ENCODE data around the gene RANBP3L. TPM values are rescaled to one million over a fixed set of nuclear protein-coding genes. Genes with fewer than 3 reads are reported as not detected.
"Not testable (repeated sequence)": the region's sequence is repeated elsewhere in the genome, so short reads cannot be mapped to it uniquely, and the experiment has no call there.

Gene RANBP3L
- total and polyA plus RNA-seq, 9 of the 15 experiments (the other 6 are each of a cell fraction or from before 2014, with no cell fraction given) = 0.01 to 0.06 TPM; not detected in 7

DNA sequence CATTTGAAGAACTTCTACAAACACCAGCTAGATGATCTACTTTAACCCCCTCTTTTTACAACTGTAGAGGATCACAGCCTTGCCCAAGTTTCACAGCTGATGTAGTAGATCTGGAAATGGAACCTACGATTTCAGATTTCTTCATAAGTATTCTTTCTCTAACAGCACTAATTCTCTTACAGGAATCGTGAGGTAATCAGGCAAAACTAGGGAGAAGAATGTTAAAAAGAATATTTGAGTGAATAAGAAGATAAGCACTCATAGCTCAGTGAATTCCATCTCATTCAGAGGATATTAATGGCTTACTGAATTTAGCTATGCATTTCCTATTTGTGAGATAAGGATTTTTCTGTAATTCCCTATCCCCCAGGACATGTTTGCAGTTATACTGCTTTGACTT, 102.1 kb downstream of the RANBP3L start (continued):
- TF ChIP-seq, protein P1, sequence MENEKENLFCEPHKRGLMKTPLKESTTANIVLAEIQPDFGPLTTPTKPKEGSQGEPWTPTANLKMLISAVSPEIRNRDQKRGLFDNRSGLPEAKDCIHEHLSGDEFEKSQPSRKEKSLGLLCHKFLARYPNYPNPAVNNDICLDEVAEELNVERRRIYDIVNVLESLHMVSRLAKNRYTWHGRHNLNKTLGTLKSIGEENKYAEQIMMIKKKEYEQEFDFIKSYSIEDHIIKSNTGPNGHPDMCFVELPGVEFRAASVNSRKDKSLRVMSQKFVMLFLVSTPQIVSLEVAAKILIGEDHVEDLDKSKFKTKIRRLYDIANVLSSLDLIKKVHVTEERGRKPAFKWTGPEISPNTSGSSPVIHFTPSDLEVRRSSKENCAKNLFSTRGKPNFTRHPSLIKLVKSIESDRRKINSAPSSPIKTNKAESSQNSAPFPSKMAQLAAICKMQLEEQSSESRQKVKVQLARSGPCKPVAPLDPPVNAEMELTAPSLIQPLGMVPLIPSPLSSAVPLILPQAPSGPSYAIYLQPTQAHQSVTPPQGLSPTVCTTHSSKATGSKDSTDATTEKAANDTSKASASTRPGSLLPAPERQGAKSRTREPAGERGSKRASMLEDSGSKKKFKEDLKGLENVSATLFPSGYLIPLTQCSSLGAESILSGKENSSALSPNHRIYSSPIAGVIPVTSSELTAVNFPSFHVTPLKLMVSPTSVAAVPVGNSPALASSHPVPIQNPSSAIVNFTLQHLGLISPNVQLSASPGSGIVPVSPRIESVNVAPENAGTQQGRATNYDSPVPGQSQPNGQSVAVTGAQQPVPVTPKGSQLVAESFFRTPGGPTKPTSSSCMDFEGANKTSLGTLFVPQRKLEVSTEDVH (IDR thresholded peaks at IDR 0.05; ENCODE audit: low read depth, partially characterized antibody) = no peak
- no peak for TF ChIP-seq GATAD2B (IDR thresholded peaks at IDR 0.05; ENCODE audit: borderline replicate concordance)
- TF ChIP-seq ZKSCAN8 (CRISPR knock-in tag; IDR thresholded peaks at IDR 0.05) = no peak

DNA sequence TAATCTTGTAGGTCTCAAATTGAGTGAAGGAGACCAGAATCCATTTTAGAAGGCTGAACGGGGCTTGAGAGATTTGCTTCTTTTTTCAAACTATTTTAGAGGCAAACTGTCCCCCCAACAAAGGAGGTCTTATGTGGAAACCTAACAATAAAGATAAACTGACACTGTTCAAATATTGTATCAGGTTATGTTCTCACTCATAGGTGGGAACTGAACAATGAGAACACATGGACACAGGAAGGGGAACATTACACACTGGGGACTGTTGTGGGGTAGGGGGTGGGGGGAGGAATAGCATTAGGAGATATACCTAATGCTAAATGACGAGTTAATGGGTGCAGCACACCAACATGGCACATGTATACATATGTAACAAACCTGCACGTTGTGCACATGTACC, 102.9 kb downstream of the RANBP3L start:
- H3K27ac ChIP-seq (ENCODE audit: extremely low read depth, low read depth, low read length); in situ Hi-C loops (cut with MboI); H2AFZ ChIP-seq (ENCODE audit: low read depth, low read length); ATAC-seq; H4K20me1 ChIP-seq (replicated peaks; ENCODE audit: control insufficient read depth, insufficient read depth, low read length); H3K79me2 ChIP-seq (ENCODE audit: control insufficient read depth, insufficient read depth, low read length); FAIRE-seq; H3K4me3 ChIP-seq; DNase-seq (ENCODE audit: extremely low read depth in 1 of 4, low spot score in 3 of 4); BruUV-seq (replicated peaks); H3K4me1 ChIP-seq (replicated peaks in 1 of 2; ENCODE audit: control insufficient read depth in 2 of 2, insufficient read depth in 2 of 2, low read length in 2 of 2); intact Hi-C loops (cut with micrococcal nuclease); CTCF ChIA-PET (ENCODE audit: low intra/inter-chr PET ratio); H3K4me2 ChIP-seq (ENCODE audit: insufficient read depth, low read length); H3K27me3 ChIP-seq (ENCODE audit: control insufficient read depth in 2 of 2, insufficient read depth in 2 of 2, low read length in 2 of 2); POLR2A ChIA-PET; H3K9ac ChIP-seq (ENCODE audit: insufficient read depth in 1 of 2, low read depth in 2 of 2, low read length in 2 of 2); H3K9me1 ChIP-seq (ENCODE audit: control insufficient read depth, insufficient read depth, low read length); H3K9me3 ChIP-seq (replicated peaks; ENCODE audit: control insufficient read depth, insufficient read depth, low read depth, low read length): not testable (repeated sequence)
- 93% methylated on average over 1 of the region's 3 CpGs for WGBS (ENCODE audit: insufficient coverage, low coverage, missing lambda C conversion rate)
- peaks cover 78% of the 10 kb centered on the region; the same call in 2 of the 3 replicates for H3K36me3 ChIP-seq (ENCODE audit: control insufficient read depth, insufficient read depth, low read length)

Other genes starting within 250 kb of the RANBP3L start
- not detected in 2 replicates for gene UGT3A2, start 235.0 kb downstream of the RANBP3L start, total RNA-seq (2014; rRNA removed)
- not detected in 2 replicates for gene UGT3A2, start 235.0 kb downstream of the RANBP3L start, total RNA-seq (2014; rRNA removed; fragmentation: Illumina TruSeq; extraction: Trizol)
- not detected in 2 replicates for gene UGT3A2, start 235.0 kb downstream of the RANBP3L start, total RNA-seq (2015; rRNA removed; fragmentation: Illumina TruSeq; extraction: Trizol)
- gene UGT3A2, start 235.0 kb downstream of the RANBP3L start, total RNA-seq (2021) = not detected in 2 replicates
- not detected in 2 replicates for gene UGT3A2, start 235.0 kb downstream of the RANBP3L start, polyA plus RNA-seq (2011; rRNA removed)
- gene UGT3A2, start 235.0 kb downstream of the RANBP3L start, polyA plus RNA-seq (2014; fragmentation: Illumina TruSeq; extraction: Trizol) = not detected in 2 replicates
- not detected for gene UGT3A2, start 235.0 kb downstream of the RANBP3L start, polyA plus RNA-seq (2014; fragmentation: Nextera tagmentation; extraction: Ambion mirVana)
- gene UGT3A2, start 235.0 kb downstream of the RANBP3L start, polyA plus RNA-seq (2014; rRNA removed) = not detected in 2 replicates
- 10.9 and 24.2 TPM in 2 replicates for gene LMBRD2, start 150.0 kb downstream of the RANBP3L start, total RNA-seq (2014; rRNA removed)
- gene LMBRD2, start 150.0 kb downstream of the RANBP3L start, total RNA-seq (2014; rRNA removed; fragmentation: Illumina TruSeq; extraction: Trizol) = 13.4 and 18.0 TPM in 2 replicates
- gene LMBRD2, start 150.0 kb downstream of the RANBP3L start, total RNA-seq (2015; rRNA removed; fragmentation: Illumina TruSeq; extraction: Trizol) = 10.5 and 11.8 TPM in 2 replicates
- gene LMBRD2, start 150.0 kb downstream of the RANBP3L start, total RNA-seq (2021) = 9.7 and 10.1 TPM in 2 replicates
- gene LMBRD2, start 150.0 kb downstream of the RANBP3L start, polyA plus RNA-seq (2011; rRNA removed) = 11.7 and 13.3 TPM in 2 replicates
- 6.6 and 10.3 TPM in 2 replicates for gene LMBRD2, start 150.0 kb downstream of the RANBP3L start, polyA plus RNA-seq (2014; fragmentation: Illumina TruSeq; extraction: Trizol)
- gene LMBRD2, start 150.0 kb downstream of the RANBP3L start, polyA plus RNA-seq (2014; fragmentation: Nextera tagmentation; extraction: Ambion mirVana) = 1 to 10 TPM; 2.1 to 3.3 TPM
- 7.5 and 10.6 TPM in 2 replicates for gene LMBRD2, start 150.0 kb downstream of the RANBP3L start, polyA plus RNA-seq (2014; rRNA removed)
- gene SKP2, start 149.8 kb downstream of the RANBP3L start, total RNA-seq (2014; rRNA removed) = 48.4 and 65.3 TPM in 2 replicates
- 77.3 and 80.8 TPM in 2 replicates for gene SKP2, start 149.8 kb downstream of the RANBP3L start, total RNA-seq (2014; rRNA removed; fragmentation: Illumina TruSeq; extraction: Trizol)
- gene SKP2, start 149.8 kb downstream of the RANBP3L start, total RNA-seq (2015; rRNA removed; fragmentation: Illumina TruSeq; extraction: Trizol) = 91.4 and 97.5 TPM in 2 replicates
- 88.6 and 103 TPM in 2 replicates for gene SKP2, start 149.8 kb downstream of the RANBP3L start, total RNA-seq (2021)
- gene SKP2, start 149.8 kb downstream of the RANBP3L start, polyA plus RNA-seq (2011; rRNA removed) = 81.4 and 84.4 TPM in 2 replicates
- 62.3 and 85.4 TPM in 2 replicates for gene SKP2, start 149.8 kb downstream of the RANBP3L start, polyA plus RNA-seq (2014; fragmentation: Illumina TruSeq; extraction: Trizol)
- 10 to 100 TPM; 30.0 to 48.3 TPM for gene SKP2, start 149.8 kb downstream of the RANBP3L start, polyA plus RNA-seq (2014; fragmentation: Nextera tagmentation; extraction: Ambion mirVana)
- 54.1 and 60.6 TPM in 2 replicates for gene SKP2, start 149.8 kb downstream of the RANBP3L start, polyA plus RNA-seq (2014; rRNA removed)
- 24.0 and 27.6 TPM in 2 replicates for gene NADK2, start 60.0 kb downstream of the RANBP3L start, total RNA-seq (2014; rRNA removed)
- gene NADK2, start 60.0 kb downstream of the RANBP3L start, total RNA-seq (2014; rRNA removed; fragmentation: Illumina TruSeq; extraction: Trizol) = 41.0 and 48.1 TPM in 2 replicates
- gene NADK2, start 60.0 kb downstream of the RANBP3L start, total RNA-seq (2015; rRNA removed; fragmentation: Illumina TruSeq; extraction: Trizol) = 33.0 and 36.0 TPM in 2 replicates
- 31.8 and 34.6 TPM in 2 replicates for gene NADK2, start 60.0 kb downstream of the RANBP3L start, total RNA-seq (2021)
- 24.7 and 30.3 TPM in 2 replicates for gene NADK2, start 60.0 kb downstream of the RANBP3L start, polyA plus RNA-seq (2011; rRNA removed)
- 21.0 and 21.9 TPM in 2 replicates for gene NADK2, start 60.0 kb downstream of the RANBP3L start, polyA plus RNA-seq (2014; fragmentation: Illumina TruSeq; extraction: Trizol)
- 10 to 100 TPM; 10.6 to 11.0 TPM for gene NADK2, start 60.0 kb downstream of the RANBP3L start, polyA plus RNA-seq (2014; fragmentation: Nextera tagmentation; extraction: Ambion mirVana)
- gene NADK2, start 60.0 kb downstream of the RANBP3L start, polyA plus RNA-seq (2014; rRNA removed) = 20.6 and 21.8 TPM in 2 replicates

Measured in K562 (cell line).